ENCODE data around the gene GNL1.

DNA sequence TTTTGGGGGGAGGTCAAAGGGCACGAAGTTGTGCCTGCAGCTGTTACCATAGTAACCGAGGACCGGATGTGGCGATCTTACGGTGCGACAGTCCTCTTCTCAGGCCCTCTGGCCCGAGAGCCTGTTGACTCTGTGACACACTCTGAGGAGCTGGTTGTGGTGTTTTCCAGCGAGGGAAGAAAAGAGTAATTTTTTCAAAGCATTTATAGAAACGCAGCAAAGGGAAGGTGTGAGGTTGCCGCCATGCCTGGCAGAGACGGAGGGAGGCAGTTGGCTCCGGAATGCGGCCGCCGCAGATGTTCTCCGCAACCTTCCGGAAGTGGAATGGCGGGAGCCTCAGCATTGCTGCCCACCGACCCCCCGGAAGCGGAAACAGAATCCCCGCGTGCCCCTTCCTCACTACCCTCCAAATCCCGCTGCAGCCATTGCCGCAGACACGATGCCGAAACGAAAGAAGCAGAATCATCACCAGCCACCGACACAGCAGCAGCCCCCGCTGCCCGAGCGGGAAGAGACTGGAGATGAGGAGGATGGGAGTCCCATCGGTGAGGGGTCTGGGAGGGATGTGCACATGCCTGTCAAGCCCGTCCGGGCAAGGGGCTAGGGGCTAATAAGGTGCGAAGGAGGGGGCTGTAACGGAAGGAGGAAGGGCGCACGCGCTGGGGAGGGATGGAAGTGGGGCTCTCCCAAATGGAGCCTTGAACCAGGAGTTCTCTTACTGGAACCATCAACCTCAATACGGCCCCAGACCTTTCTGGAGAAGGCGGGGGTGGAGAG, 805 bp upstream of the GNL1 start, which contains the start of gene PRR3:
- TF ChIP-seq, protein P1, sequence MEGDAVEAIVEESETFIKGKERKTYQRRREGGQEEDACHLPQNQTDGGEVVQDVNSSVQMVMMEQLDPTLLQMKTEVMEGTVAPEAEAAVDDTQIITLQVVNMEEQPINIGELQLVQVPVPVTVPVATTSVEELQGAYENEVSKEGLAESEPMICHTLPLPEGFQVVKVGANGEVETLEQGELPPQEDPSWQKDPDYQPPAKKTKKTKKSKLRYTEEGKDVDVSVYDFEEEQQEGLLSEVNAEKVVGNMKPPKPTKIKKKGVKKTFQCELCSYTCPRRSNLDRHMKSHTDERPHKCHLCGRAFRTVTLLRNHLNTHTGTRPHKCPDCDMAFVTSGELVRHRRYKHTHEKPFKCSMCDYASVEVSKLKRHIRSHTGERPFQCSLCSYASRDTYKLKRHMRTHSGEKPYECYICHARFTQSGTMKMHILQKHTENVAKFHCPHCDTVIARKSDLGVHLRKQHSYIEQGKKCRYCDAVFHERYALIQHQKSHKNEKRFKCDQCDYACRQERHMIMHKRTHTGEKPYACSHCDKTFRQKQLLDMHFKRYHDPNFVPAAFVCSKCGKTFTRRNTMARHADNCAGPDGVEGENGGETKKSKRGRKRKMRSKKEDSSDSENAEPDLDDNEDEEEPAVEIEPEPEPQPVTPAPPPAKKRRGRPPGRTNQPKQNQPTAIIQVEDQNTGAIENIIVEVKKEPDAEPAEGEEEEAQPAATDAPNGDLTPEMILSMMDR (IDR thresholded peaks at IDR 0.05; ENCODE audit: low read depth, low read length, missing input control) = no peak
- TF ChIP-seq RXRA (IDR thresholded peaks at IDR 0.05) (peak in 1 of 2 donors; percentile 63), YY1 (IDR thresholded peaks at IDR 0.05) (peak; percentile 89), RAD21 (IDR thresholded peaks at IDR 0.05) (no peak), ATF3 (IDR thresholded peaks at IDR 0.05) (peak; percentile 2), EGR1 (IDR thresholded peaks at IDR 0.05; ENCODE audit: low read depth in 2 of 2) (peak; percentile 19 to 68), FOXA1 (IDR thresholded peaks at IDR 0.05) (no peak), JUND (IDR thresholded peaks at IDR 0.05) (no peak), GABPA (IDR thresholded peaks at IDR 0.05 in 1 of 2, conservative IDR thresholded peaks at IDR 0.05 in 1 of 2) (peak; percentile 96 to 97), ZBTB33 (IDR thresholded peaks at IDR 0.05) (peak; percentile 79)
- TF ChIP-seq, protein P2, sequence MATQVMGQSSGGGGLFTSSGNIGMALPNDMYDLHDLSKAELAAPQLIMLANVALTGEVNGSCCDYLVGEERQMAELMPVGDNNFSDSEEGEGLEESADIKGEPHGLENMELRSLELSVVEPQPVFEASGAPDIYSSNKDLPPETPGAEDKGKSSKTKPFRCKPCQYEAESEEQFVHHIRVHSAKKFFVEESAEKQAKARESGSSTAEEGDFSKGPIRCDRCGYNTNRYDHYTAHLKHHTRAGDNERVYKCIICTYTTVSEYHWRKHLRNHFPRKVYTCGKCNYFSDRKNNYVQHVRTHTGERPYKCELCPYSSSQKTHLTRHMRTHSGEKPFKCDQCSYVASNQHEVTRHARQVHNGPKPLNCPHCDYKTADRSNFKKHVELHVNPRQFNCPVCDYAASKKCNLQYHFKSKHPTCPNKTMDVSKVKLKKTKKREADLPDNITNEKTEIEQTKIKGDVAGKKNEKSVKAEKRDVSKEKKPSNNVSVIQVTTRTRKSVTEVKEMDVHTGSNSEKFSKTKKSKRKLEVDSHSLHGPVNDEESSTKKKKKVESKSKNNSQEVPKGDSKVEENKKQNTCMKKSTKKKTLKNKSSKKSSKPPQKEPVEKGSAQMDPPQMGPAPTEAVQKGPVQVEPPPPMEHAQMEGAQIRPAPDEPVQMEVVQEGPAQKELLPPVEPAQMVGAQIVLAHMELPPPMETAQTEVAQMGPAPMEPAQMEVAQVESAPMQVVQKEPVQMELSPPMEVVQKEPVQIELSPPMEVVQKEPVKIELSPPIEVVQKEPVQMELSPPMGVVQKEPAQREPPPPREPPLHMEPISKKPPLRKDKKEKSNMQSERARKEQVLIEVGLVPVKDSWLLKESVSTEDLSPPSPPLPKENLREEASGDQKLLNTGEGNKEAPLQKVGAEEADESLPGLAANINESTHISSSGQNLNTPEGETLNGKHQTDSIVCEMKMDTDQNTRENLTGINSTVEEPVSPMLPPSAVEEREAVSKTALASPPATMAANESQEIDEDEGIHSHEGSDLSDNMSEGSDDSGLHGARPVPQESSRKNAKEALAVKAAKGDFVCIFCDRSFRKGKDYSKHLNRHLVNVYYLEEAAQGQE (IDR thresholded peaks at IDR 0.05) = peak; percentile 38
